Adrenal gland (tissue), 5 donors: Measurements from ENCODE around the gene RESF1.

Source experiments
- POLR2A ChIP-seq, 2 donors: fragments of 450-650 bp; IDR thresholded peaks; one replicate each; pipeline ENCODE4 v1.6.1; 2017; ENCODE audit warnings: antibody characterized with exemption in 2 of 2, mild to moderate bottlenecking in 2 of 2, moderate library complexity in 1 of 2
- TF ChIP-seq, protein P1 (sequence below), 6 experiments: fragments of 450-650 bp in 4 of 6; fragments of 200-600 bp in 2 of 6; sonication (generic) in 1 of 6; IDR thresholded peaks; 1 replicate in 5 of 6; 2 replicates in 1 of 6; pipeline versions ENCODE4 v1.5.1 to v1.8.0; 2016 to 2021; ENCODE audit warnings: antibody characterized with exemption in 6 of 6, mild to moderate bottlenecking in 2 of 6, moderate library complexity in 1 of 6
- donor health status: DM: no; HTN: no; CAD: no.

DNA sequence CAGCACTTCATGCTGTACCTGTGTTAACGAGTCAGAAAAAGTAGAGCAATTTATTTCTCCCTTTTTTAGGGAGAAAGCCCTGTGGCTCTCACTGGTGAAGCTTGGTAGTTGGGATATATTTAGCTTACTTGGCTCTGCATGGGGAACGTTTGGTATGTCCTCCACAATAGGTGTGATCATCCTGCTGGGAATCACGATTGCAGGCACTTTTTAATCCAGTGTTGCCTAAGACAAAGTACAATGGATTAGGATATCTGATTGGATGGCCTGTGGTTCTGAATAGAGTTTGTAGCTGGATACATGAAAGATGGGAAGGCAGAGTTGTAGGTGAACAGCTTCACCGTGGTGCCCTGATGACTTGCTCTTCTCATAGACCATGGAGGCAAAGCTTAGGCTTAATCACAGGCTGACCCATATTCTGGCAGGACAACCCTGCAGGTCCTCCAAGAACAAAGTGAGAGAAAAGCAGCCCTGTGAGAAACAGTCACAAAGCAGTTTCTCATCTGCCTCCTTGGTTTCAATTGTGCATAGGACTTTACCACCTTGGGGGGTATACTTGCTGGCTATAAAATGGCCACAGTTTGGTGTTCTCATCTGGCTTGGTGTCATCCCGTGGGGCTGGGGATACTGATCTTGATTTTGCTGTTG lies 7.5 kb downstream of the RESF1 start:
- TF ChIP-seq, protein P1, sequence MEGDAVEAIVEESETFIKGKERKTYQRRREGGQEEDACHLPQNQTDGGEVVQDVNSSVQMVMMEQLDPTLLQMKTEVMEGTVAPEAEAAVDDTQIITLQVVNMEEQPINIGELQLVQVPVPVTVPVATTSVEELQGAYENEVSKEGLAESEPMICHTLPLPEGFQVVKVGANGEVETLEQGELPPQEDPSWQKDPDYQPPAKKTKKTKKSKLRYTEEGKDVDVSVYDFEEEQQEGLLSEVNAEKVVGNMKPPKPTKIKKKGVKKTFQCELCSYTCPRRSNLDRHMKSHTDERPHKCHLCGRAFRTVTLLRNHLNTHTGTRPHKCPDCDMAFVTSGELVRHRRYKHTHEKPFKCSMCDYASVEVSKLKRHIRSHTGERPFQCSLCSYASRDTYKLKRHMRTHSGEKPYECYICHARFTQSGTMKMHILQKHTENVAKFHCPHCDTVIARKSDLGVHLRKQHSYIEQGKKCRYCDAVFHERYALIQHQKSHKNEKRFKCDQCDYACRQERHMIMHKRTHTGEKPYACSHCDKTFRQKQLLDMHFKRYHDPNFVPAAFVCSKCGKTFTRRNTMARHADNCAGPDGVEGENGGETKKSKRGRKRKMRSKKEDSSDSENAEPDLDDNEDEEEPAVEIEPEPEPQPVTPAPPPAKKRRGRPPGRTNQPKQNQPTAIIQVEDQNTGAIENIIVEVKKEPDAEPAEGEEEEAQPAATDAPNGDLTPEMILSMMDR (IDR thresholded peaks at IDR 0.05), result no peak
- no peak for TF ChIP-seq POLR2A (IDR thresholded peaks at IDR 0.05)
